RWPE1 (cell line): ENCODE measurements around the gene CBFA2T2.
"Not testable (repeated sequence)": the region's sequence is repeated elsewhere in the genome, so short reads cannot be mapped to it uniquely, and the experiment has no call there.

ENCODE experiments used
- CTCF ChIA-PET: fragments of 350-600 bp; sonication (Branson Sonifier 250); formaldehyde crosslinking; extraction: SDS; loops from one replicate; lab custom pipeline; 2021; lab: Yijun Ruan, JAX
- POLR2A ChIA-PET: fragments of 400-600 bp; formaldehyde crosslinking; extraction: SDS; loops from one replicate; lab custom pipeline; 2020; ENCODE audit warnings: antibody characterized with exemption; ENCODE audit not compliant: low non-redundant PET; lab: Yijun Ruan, JAX
- DNase-seq: peaks from one replicate; pipeline ENCODE4 v3.0.0; 2012; ENCODE audit warnings: low spot score
- H3K27ac ChIP-seq: fragments of 450-650 bp; 2 replicates; pipeline ENCODE4 v1.5.1; 2017
- TF ChIP-seq, protein P1 (sequence below): fragments of 450-650 bp; conservative IDR thresholded peaks from 2 replicates; pipeline ENCODE4 v1.5.1; 2017; ENCODE audit warnings: low read depth, mild to moderate bottlenecking

CBFA2T2 gene

DNA sequence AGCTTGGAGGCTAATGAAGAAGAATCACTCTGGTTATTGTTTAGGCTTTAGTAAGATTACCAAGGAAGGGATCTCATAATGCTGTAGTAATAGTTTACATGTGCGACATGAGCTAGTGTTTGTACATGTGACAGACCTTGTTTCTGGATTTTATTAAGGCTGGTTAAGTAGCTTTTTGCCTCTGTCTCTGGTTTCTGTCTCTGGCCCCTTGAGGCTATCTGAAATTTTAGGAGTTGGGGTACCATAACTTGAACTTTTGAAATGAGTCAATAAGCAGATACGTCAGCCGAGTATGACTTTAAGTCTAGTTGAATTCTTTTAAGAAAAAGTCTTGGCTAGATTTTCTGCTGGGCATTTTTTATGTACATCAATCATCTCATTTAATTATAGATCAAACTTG lies 9.5 kb downstream of the CBFA2T2 start:
- TF ChIP-seq, protein P1, sequence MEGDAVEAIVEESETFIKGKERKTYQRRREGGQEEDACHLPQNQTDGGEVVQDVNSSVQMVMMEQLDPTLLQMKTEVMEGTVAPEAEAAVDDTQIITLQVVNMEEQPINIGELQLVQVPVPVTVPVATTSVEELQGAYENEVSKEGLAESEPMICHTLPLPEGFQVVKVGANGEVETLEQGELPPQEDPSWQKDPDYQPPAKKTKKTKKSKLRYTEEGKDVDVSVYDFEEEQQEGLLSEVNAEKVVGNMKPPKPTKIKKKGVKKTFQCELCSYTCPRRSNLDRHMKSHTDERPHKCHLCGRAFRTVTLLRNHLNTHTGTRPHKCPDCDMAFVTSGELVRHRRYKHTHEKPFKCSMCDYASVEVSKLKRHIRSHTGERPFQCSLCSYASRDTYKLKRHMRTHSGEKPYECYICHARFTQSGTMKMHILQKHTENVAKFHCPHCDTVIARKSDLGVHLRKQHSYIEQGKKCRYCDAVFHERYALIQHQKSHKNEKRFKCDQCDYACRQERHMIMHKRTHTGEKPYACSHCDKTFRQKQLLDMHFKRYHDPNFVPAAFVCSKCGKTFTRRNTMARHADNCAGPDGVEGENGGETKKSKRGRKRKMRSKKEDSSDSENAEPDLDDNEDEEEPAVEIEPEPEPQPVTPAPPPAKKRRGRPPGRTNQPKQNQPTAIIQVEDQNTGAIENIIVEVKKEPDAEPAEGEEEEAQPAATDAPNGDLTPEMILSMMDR: no peak
- no peak overlapping the region for H3K27ac ChIP-seq
- POLR2A ChIA-PET: no interaction called here
- CTCF ChIA-PET: interaction anchor here (0.5 to 0.6 kb wide), 2 partner anchors 10 to 39 kb away, joined by 3 to 5 read pairs; no protein-coding TSS in a partner anchor
- DNase-seq: no peak

DNA sequence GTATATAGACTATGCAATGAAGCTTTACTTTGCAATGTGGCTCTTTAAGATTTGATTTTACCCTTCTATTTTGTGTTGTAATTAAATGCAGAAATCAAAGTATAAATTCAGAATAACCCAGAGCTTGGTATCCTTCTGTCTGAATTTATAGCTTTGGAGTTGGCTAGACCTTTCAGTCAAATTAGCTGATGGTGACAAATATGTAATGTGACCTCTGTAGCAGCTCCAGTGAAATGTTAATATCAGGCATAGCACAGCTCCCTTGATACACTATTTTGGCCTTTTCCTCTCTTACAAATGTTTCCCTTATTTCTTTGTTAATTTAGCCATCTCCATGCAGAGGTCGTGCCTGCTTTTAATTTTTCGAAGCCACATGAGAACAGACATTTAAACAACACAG lies 11.1 kb downstream of the CBFA2T2 start:
- POLR2A ChIA-PET: interaction anchor here (0.6 kb wide), 1 partner anchor 182 kb away, joined by 6 read pairs; no protein-coding TSS in a partner anchor
- TF ChIP-seq, protein P1: no peak
- H3K27ac ChIP-seq: no peak overlapping the region
- CTCF ChIA-PET: interaction anchor here (0.6 to 1.0 kb wide), 4 partner anchors 10 to 1700 kb away, joined by 3 to 10 read pairs (median 4); partner anchors contain the start of gene CBFA2T2
- no peak for DNase-seq

DNA sequence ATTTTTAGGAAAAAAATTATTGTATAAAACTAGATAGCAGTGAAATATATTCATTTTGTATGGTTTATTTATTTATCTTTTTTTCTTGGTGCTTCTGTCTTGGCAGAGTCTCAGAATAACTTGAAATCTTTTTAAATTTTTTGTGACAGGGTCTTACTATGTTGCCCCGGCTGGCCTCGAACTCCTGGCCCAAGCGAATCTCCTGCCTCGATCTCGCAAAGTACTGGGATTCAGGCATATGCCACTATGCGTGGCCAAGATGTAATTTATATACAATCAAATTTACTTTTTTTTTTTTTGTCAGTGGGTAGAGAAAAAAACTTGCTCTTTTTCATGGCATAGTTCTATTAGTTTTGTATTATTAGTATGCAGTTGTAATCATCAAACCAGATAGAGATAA lies 13.7 kb downstream of the CBFA2T2 start:
- no peak for DNase-seq
- TF ChIP-seq, protein P1: no peak
- ChIA-PET CTCF (interaction anchor here (0.6 to 0.7 kb wide), 3 partner anchors 22 to 302 kb away, joined by 3 to 6 read pairs (median 4); no protein-coding TSS in a partner anchor), POLR2A (no interaction called here)
- no peak overlapping the region for H3K27ac ChIP-seq

DNA sequence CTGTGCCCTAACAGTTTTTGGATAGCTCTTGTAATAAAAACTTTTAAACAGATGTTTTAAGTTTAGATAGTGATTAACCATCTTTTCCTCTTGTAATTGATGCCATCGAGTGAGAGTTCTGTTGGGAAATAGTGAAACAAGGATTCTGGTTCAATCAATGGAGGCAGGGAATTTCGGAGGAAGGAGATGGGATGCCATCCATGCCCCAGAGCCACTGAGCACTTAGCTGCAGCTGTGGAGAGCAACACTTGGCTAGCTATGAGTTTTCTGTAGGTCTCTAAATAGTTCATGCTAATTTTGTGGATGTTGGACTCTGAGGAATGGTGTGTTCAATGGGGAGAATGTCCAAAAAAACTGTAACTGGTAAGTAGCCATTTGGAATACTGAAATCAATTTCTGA lies 16.7 kb downstream of the CBFA2T2 start:
- TF ChIP-seq, protein P1: no peak
- H3K27ac ChIP-seq: no peak overlapping the region
- DNase-seq: no peak
- ChIA-PET CTCF (interaction anchor here (0.6 to 0.9 kb wide), 2 partner anchors 19 to 85 kb away, joined by 3 read pairs; no protein-coding TSS in a partner anchor), POLR2A (interaction anchor here (0.6 kb wide), 1 partner anchor 48 kb away, joined by 6 read pairs; no protein-coding TSS in a partner anchor)

DNA sequence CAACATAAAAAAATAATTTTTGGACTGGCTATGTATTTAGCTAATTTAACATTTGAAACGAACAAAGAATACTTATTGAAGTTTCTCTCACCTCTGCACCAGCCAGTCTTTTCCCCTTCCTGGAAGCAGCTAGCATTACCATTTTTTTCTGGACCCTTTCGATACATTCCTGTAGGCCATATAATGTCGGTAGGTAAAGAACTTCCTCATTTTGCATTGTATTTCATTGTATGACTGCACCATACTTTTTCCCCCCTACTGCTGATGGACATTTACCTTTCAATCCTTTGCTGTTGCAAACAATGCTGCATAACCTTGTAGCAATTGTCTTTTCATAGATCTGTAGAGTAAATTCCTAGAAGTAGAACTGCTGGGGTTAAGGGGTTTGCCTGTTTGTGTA lies 17.6 kb downstream of the CBFA2T2 start:
- DNase-seq: no peak
- POLR2A ChIA-PET: no interaction called here
- CTCF ChIA-PET: interaction anchor here (0.5 kb wide), 1 partner anchor 179 kb away, joined by 3 read pairs; no protein-coding TSS in a partner anchor
- TF ChIP-seq, protein P1: no peak
- no peak overlapping the region for H3K27ac ChIP-seq

DNA sequence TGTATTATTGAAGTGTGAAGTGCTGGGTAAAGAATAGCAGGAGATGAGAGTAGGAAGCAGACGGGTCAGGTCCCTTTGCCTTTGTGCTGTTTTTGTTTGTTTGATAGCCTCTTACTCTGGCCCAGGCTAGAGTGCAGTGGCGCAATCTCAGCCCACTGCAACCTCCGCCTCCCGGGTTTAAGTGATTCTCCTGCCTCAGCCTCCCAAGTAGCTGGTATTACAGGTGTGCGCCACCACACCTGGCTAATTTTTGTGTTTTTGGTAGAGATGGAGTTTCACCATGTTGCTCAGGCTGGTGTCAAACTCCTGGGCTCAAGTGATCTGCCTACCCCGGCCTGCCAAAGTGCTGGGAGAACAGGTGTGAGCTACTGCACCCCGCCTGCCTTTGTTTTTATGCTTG lies 18.1 kb downstream of the CBFA2T2 start:
- DNase-seq, POLR2A ChIA-PET, H3K27ac ChIP-seq: not testable (repeated sequence)
- CTCF ChIA-PET: interaction anchor here (0.5 to 0.8 kb wide), 2 partner anchors 22 to 161 kb away, joined by 4 to 5 read pairs; no protein-coding TSS in a partner anchor

DNA sequence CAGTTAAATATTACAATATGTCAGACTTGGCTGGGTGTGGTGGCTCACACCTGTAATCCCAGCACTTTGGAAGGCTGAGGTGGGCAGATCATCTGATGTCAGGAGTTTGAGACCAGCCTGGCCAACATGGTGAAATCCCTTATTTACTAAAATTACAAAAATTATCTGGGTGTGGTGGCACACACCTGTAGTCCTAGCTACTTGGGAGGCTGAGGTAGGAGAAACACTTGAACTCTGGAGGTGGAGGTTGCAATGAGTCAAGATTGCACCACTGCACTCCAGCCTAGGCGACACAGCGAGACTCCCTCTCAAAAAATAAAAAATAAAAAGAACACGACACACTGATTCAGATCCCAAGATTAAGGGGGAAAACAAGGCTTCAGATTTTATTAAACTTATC lies 19.2 kb downstream of the CBFA2T2 start:
- CTCF ChIA-PET: interaction anchor here (0.6 to 0.8 kb wide), 2 partner anchors 10 to 159 kb away, joined by 3 to 5 read pairs; no protein-coding TSS in a partner anchor
- POLR2A ChIA-PET, H3K27ac ChIP-seq, DNase-seq: not testable (repeated sequence)

DNA sequence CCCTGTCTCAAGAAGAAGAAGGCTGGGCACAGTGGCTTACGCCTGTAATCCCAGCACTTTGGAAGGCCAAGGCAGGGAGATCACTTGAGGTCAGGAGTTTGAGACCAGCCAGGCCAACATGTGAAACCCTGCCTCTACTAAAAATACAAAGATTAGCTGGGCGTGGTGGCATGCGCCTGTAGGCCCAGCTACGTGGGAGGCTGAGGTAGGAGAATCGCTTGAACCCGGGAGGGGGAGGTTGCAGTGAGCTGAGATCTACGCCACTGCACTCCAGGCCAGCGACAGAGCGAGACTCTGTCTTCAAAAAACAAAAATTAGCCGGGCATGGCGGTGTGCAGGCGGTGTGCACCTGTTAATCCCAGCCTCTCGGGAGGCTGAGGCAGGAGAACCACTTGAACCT lies 22.0 kb downstream of the CBFA2T2 start:
- DNase-seq, POLR2A ChIA-PET, H3K27ac ChIP-seq: not testable (repeated sequence)
- CTCF ChIA-PET: interaction anchor here (0.7 kb wide), 1 partner anchor 22 kb away, joined by 3 read pairs; no protein-coding TSS in a partner anchor
